Stimulated activated naive CD4-positive, alpha-beta T cell treated with Interleukin-2 at 50 U/mL for 16 hours (primary cell): Measurements from ENCODE around the gene L3MBTL3.

Experiments used
- DNase-seq: peaks from one replicate; lab custom pipeline; 2025; lab: John Stamatoyannopoulos, UW

The L3MBTL3 gene

GRCh38 chr6:130183271-130184222 lies 165.2 kb downstream of the L3MBTL3 start:
- DNase-seq, result no peak

GRCh38 chr6:130185658-130186057 lies 167.3 kb downstream of the L3MBTL3 start:
- no peak for DNase-seq

DNA sequence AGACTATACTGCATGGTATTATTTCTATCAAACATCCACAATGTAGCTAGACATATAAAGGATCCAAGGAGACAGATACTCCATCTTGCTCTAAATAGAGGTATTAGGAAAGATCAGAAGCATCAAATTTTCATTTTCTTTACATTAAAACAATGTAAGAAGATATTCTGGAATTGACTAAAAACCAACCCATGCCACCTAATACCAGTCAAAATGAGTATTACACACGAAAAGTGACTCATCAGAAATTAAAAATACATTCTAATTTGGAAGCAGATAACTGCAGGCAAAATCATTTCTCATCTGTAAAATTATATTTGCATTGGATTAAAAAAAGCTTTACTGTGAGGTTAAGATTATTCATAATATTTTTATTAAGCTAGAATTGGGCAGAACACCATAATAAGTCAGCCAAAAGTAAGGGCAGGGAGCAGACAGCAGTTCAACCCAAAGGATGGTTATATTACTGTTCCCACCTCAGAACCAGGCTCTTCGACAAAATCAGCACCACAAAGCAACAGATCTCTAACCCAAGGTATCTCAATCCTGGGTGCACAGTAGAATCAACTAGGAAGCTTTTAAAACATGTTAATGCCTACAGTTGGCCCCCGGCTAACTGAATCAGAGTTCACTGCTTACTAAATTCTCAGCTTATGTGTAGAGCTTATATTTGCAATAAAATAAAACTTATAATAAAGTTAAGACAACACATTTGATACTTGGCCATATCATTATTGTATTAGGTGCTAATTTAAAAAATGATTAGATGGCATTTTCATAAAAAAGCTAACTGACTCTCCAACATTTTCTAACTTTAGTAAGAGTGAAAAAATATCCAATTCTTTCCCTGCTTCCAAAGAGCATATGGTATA lies 169.2 kb downstream of the L3MBTL3 start:
- no peak for DNase-seq

- DNase-seq, result no peak
Observed at GRCh38 chr6:130188207-130188899, 170.0 kb downstream of the L3MBTL3 start.

DNA sequence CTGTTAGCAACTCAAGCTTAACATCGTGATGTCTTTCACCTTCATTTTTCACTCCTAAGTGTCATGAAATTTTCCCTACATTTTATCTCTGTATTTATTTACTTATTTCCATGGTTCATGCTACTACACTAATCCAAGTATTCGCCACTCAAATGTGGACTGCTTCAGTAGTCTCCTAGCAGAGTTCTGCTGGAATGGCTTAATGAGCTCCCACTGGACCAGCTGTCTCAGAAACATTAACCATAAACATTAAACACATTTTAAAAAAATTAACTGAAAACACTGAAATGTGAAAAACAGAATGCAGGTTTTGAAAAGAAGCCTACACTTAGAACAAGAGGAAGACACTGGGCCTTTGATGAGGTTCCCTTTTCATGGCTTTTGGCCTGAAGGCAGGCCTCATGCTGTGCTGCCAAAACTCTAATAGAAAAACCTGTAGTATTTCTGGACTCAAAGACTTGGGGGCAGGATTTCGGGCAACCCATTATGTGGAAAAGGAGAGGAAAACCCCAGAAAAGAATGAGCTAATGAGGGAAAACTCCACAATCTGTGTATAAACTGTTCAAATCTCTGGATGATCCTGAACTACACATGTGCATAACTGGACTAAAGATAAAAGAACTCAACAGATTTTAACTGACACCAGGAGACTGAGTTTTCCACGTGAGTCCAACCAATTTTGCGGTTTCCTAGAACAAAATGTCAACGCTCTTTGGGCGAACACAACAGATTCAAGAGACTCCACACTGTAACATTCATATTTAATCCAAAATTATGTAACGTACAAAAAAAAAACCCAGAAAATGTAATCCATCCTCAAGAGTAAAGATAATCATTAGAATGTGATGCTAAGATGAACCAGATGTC lies 171.4 kb downstream of the L3MBTL3 start:
- no peak for DNase-seq
